ENCODE data around the gene SNTA1.
"Not testable (repeated sequence)": the region's sequence is repeated elsewhere in the genome, so short reads cannot be mapped to it uniquely, and the experiment has no call there.

SNTA1 gene

DNA sequence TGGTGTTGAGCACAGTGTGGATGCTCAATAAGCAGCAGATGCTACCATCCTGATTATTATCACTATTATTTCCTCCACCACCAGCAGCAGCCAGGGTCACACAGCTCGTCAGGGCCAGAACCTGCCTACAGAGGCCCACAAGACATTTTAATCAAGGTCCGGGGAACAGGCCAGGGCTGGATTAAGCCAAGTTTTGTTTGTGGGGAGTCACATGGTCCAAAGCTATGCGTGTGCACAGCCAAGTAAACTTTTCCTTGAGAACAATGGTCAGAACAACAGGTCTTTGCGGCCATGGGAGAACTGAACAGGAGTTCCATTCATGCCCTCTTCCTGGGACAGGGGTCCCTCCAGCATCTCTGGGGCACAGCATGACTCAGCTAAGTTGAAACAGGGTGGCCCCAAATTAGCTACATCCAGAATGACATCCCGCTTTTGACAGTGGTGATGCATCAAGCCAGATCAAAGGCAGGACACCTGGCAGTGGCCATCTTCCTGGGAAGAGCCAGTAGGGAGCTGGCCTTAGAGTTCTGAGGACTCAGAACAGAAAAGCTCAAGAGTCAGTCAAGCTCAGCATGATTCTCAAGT lies 11.7 kb downstream of the SNTA1 start:
- no peak for DNase-seq (ENCODE audit: low read depth)

DNA sequence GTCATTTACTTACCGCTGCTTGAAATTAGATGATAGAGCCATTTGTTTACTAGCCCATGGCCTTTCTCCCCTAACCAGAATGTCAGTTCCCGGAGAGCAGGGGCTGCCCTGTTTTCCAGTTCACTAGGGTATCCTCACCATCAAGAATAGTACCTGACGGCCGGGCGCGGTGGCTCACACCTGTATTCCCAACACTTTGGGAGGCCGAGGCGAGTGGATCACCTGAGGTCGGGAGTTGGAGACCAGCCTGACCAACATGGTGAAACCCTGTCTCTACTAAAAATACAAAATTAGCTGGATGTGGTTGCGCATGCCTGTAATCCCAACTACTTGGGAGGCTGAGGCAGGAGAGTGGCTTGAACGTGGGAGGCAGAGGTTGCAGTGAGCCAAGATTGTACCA lies 19.7 kb downstream of the SNTA1 start:
- DNase-seq (ENCODE audit: low read depth): not testable (repeated sequence)

DNA sequence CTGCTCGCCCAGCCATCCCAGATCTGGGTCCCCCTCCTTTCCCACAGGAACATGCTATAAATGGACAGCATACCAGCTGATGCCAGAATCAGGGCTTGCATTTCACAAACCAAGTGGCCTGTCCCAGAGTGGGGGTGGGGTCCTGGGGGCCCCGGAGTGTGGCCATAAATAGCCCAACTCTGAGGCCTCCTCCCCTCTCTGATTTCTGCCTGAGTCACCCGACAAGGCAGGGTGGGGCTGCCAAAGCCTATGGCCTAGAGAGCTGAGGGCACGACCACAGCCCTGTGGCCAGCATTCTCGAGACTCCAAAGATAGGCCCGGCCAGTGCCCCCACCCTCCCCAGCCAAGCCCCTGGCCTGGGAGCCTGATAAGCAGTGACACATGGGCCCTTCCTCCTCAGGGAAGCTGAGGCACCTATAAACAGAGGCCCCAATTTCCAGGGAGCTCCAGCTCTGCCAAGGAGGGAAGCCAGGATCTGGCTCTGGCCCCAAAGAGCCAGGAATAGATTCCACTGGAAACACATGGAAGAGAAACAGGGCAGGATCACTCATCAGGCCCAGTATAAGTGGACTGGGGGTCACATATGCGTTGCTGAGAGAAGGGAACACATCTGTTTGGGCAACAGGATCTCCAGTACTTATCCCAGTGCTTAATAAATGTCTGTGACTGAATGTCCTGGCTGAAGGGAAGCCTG lies 20.3 kb downstream of the SNTA1 start:
- DNase-seq (ENCODE audit: low read depth): no peak

DNA sequence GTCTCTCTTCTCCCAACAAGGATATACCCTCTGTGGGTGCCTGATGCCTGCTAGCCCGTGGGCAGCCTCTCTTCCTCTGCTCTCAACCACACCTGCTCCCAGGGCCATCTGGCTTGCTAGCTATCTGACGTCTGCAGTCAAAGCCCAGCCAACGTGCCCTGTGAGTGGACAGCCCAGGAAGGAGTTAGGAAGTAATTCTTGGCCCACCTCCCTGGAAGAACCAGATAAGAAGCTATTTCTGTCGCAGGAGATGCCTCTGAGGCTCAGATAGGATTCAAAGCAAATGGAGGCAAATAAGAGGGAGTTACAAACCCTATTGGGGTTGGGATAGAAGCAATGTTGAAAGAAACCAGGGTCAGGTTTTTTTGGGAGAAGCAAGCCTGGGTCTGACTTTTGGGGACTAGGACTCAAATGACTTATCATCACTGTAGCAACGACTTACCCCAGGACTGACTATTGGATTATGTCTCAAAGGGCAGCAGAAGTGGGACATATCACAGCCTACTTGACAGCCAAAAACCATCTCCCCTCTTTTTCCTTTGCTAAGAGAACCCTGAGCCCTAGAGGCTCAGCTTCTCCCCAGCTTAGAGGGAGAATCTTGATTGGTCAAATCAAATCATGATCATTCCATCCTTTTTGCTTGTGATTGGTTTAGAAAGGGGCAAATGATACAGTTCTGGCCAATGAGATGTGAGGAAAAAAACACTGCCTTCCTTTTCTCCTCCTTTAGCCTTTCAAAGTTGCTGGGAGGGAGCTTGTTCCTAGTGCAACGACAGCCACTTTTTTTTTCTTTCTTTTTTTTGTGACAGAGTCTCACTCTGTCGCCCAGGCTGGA lies 24.2 kb downstream of the SNTA1 start:
- no peak for DNase-seq (ENCODE audit: low read depth)

DNA sequence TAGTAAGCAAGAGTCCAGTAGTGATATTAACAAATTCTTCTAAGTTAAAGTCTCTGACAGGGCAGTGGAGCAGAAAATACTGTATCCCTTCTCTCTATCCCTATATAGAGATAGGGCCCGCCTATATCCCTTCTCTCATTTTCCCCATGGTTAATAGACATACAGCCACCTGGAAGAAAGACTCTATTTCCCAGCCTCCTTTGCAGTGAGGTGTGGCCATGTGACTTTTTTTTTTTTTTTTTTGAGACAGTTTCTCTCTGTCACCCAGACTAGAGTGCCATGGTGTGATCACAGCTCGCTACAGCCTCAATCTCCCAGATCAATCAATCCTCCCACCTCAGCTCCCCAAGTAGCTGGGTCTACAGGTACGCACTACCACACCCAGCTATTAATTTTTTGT lies 25.5 kb downstream of the SNTA1 start:
- no peak for DNase-seq (ENCODE audit: low read depth)

DNA sequence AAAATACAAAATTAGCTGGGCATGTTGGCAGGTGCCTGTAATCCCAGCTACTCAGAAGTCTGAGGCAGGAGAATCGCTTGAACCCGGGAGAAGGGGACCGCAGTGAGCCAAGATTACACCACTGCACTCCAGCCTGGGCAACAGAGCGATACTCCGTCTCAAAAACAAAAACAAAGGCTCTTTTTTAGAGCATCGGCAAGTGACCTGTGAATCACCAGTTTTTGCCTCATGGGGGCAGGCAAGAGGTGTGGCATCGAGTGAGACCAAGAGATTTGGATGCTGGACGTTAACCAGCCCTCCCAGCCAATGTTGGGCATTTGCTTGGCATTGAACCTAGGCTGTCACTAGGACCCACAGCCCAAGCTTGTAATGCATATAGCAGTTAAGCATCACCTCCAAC lies 27.6 kb downstream of the SNTA1 start:
- DNase-seq (ENCODE audit: low read depth): no peak

DNA sequence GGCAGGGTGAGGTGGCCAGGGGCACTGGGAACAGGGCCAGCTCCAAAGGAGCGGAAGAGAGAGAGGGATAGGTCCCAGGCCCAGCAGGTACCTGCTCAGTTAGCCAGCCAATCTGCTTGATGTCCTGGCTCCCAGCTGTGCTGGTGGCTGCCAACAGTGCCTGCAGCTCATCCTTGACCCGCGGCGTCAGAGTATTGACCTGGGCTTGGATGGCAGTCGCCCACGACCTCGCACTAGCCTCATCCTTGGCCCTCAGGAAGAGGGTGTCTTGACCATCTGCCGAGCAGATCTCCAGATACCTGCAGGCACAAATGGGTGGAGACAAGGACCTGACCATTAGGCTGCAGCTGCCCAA lies 31.1 kb downstream of the SNTA1 start:
- DNase-seq (ENCODE audit: low read depth): no peak

DNA sequence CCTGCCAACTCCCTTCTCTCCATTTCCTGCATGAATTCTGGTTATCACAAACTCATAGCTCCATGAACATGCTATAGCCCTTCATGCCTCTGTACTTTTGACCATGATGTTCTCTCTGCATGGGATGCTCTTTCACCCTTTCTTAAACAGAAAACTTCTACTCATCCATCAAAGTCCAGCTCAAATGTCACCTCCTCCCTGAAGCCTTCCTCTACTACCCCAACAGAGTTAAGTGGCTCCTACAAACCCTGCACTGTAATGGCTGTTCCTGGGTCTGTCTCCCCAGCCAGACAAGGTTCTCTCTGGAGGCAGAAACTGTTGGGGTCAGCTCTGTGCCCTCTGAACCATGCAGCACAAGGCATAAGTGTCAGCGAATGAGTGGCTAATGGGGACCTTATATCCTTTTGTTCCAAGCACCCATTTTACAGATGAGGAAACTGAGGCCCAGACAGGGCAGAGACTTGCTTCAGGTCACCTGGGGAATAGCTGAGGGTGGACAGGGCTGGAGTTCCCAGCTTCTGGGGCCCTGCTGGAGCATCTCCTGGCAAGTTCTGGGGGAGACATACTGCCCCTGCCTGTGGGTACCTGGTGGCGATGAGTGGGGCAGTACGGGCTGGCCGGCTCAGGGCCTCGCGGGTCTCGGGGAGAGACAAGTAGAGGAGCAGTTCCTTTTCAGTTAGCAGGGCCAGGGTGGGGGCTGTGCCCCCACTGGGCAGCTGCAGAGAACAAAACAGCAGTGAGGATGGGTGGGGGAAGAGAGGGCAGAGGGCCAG lies 31.7 kb downstream of the SNTA1 start:
- no peak for DNase-seq (ENCODE audit: low read depth)

DNA sequence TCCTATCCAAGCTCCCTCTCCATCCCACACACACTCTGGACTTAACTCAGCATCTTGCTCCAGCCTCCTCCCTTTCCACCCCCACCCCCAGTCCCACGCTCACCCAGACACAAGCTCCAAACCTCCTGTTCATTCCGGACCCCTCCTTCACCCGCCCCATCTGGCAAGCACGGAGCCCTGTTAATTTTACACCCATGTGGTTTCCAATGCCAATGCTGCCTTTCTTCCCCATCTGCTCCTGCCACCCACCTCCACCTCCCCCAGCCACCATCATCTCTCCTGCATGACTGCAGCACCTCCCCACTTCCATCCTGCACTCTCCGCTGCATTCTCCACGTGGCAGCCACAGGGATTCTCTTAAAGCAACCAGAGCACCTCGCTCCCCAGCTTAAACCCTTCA lies 32.3 kb downstream of the SNTA1 start:
- DNase-seq (ENCODE audit: low read depth): no peak

DNA sequence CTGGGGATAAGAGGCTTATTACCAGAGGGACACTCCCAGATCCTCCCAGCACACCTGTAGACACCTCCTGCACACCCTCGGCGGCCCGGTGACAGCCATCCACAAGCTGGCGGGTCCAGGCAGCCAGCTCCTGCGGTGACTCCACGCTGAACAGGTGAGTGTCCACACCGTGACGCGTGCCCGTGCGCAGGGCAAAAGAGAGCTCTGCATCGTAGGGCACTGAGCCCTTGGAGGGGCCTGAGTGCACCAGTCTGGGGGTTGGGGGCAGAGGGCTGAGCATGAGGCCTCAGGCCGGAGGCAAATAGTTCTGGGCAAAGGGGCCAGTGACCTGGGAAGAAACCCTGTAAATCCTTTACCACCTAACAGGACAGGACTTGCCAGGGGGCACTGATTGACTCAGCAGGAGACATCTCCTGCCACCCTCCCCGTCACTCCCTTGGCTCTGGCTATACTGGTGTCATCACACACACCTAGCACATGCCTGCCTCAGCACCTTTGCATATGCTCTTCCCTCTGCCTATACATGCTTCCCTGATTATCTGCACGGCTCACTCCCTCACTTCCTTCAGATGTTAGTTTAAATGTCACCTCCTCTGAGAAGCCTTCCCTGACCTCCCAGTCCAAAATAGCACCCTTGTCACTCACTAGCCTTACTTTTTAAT lies 33.4 kb downstream of the SNTA1 start:
- no peak for DNase-seq (ENCODE audit: low read depth)

DNA sequence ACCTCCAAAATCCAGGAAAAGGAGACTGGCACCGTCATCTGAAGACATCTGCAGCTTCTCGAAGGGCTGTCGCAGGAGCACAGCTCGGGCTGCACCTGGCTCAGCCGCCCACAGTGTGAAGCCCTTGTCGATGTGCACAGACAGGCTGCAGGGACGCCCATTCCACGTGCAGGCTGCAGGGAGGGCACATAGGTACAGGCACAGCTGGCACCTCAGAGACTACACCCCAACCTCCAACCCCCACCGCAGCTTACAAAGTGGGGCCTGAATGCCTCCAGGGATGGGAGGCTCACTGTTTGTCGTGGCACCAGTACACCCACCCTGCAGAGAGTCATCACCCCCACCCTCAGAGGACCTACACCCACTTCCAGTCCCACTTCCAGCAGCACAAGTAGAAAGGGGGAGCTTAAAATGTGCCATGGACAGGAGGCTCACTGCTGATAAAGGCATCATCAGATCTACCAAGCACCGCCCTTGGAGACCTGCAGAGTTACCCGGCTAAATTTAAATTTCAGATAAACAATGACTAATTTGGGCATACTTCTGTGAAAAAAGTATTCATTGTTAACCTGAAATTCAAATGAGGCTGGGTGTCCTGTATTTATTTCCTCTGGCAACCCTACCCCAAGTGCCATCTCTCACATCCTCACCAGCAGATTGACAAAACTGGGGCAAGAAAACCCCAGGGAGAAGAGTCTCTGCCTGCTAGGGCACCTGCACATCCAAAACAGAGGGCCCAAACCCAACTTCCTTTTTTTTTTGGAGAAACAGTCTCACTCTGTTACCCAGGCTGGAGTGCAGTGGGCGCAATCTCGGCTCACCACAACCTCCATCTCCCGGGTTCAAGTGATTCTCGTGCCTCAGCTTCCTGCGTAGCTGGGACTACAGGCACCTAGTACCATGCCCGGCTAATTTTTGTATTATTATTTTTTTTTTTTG lies 34.6 kb downstream of the SNTA1 start:
- DNase-seq (ENCODE audit: low read depth): no peak

DNA sequence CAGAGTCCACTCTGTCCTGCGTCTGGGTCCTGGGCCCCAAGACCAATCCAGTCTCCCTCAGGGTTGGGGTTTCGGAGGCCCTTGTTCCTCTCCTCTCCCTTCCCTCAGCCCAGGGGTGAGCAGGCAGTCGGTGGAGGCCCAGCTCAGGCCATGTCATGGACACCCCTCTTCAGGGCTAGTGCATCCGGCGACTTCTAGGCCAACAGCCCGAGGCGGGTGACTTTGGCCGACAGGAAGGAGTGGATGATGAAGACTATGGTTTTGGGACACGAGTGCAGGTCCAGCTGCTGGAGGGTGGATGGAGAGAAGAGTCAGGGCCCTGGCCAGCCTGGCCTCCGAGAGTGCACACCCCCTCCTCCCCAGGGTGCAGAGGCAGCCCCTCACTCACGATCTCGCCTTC lies 35.2 kb downstream of the SNTA1 start:
- DNase-seq (ENCODE audit: low read depth): no peak

DNA sequence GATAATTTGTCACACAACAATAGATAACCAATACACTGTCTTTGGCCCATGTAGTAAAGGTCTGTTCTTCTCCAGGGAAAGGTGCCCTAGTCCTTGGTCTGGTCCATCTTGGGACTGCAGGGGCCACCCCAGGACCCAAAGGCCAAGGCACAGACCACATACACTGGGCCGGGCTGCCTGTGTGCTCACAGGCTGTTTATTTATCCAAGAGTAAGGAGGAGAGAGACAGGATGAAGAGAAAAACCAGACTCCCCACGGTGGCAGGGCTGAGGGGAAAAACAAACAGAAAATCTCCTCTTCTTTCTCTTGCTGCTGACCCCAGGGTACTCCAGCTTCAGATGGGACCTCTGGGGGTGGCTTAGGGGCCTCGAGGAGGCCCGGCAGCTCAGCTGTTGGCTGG lies 35.8 kb downstream of the SNTA1 start:
- no peak for DNase-seq (ENCODE audit: low read depth)

DNA sequence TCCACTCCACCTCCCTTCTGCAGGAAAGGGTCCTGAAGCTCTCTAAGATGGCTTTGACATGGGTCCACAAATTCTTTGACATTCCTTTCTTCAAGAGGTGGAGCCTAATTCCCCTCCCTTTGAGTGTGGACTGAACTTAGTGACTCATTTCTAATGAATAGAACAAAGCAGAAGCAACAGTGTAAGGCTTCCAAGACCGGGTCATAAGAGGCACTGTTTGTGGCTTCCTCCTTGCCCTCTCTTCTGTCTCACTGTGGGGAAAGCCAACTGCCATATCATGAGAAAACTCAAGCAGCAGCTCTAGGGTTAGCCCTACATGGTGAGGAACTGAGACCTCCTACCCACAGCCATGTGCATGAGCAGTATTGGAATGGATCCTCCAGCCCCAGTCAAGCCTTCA lies 36.3 kb downstream of the SNTA1 start:
- no peak for DNase-seq (ENCODE audit: low read depth)

DNA sequence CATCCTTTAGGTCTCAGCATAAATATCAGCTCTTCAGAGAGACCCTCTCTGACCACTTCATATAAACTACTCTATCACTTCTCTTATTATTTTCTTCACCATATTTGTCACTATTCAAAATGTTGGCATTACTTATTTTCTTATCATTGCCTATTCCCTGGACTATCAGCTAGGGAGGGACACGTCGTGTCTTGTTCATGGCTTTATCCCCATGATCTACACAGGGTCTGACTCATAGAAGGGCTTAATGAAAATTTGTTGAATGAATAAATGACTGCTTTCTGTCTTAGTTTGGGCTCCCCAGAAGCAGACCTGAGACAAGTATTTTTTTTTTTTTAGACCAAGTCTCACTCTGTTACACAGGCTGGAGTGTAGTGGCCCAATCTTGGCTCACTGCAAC lies 39.3 kb downstream of the SNTA1 start:
- DNase-seq (ENCODE audit: low read depth): no peak

DNA sequence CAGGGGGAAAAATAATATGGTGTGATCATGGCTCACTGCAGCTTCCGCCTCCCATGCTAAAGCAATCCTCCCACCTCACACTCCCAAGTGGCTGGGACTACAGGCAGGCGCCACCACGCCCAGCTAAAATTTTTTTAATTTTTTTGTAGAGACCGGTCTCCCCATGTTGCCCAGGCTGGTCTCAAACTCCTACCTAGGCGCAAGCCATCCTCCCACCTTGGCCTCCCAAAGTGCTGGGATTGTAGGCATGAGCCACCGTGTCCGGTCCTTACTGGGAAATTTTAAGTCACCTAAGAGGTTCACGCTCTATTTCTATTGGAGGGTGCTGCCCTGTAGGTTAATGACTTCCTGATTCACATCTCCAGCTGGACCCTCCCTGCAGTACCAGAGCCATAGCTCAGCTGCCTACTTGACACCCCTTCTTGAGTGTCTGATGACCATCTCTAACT lies 41.6 kb downstream of the SNTA1 start:
- no peak for DNase-seq (ENCODE audit: low read depth)

DNA sequence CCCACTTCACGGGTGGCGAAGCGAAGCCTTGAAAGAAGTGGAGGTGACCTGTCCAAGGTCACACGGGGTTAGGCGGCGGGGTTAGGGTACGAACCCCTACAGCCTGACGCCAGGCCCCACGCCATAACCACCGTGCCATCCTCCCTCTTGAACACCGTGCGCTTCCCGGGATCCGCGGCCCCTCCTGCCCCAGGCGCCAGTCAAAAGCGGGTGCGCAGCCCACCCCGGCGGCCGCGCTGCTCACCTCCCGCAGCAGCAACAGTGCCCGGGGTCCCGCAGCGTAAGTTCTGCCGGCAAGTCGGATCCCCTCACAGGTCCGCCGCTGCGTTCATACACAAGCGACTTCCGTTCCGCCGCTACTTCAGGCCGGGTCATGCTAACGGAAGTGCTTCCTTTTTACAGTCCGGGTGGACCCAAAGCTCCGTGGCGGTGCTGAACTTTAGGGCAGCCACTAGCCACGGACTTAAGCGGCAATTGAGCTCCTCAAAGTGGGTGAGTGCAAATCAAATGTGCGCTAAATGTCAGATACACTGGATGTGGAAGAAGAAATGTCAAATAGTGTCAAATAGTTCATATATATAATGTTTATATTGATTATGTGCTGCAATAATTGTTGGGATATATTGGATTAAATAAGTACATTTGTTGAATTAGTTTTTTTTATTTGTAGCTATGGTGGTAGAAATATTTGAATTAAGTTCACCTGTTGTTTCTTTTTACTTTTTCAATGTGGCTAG lies 42.2 kb downstream of the SNTA1 start, which contains the start of gene CDK5RAP1:
Gene CDK5RAP1 (minus strand): TSS at position 336 of the 737 bp plus-strand sequence. CDS start 4,455 bp downstream, outside the sequence.
- peak; percentile 72 for DNase-seq (ENCODE audit: low read depth)

DNA sequence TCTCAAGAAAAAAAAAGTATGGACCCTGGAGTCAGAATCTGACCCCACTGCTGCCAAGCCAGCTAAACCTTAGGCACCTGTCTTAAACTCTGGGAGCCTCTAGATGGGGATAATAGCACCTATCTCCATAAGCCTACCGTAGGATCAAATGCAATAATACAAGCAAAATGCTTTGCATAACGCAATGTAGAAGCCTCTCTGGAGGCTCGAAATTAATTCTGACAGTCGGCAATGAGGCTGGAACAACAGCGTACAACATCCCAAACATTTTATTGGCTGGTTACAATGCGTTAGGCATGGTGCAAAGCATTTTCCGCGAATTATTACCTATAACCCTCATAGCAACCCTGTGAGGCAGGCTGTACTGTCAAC lies 42.8 kb downstream of the SNTA1 start:
- DNase-seq (ENCODE audit: low read depth): no peak

DNA sequence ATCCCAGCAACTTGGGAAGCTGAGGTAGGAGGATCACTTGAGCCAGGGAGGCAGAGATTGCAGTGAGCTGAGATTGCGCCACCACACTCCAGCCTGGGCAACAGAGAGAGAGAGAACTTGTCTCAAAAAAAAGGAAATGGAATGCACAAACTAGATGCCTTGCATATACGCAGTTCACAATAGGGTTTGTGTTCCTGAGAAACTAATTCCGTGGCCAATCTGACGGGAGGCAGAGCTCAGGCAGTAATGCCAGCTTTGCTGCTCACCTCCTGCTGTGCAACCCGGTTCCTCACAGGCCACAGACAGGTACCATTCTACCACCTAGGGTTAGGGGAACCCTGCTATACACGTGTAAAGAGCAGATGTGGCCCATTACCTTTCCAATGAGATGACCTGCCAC lies 43.6 kb downstream of the SNTA1 start:
- DNase-seq (ENCODE audit: low read depth): no peak

DNA sequence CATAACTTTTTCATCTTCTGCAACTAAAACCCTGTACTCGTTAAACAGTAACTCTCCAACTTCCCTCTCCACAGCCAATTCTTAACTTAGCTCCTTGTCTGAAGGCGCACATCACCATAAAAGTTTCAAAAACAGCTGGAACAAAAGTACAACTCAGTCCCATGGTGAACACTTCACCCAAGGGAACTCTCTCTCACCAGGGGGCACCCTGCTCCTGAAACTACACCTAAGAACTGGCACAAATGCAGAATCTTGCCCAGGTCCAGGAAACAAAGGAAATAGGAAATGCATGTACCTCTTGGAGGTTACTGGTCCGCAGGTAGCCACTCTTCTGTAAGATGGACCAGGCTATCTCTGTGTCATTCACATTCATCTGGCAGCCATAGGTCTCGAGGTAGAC lies 48.8 kb downstream of the SNTA1 start:
- no peak for DNase-seq (ENCODE audit: low read depth)

Measured in stimulated activated CD8-positive, alpha-beta memory T cell treated with anti-CD3 and anti-CD28 coated beads, Interleukin-12 subunit alpha, Interleukin-12 subunit beta, amount 100 ng/mL, for 4 hours (primary cell).